GM23338 (cell line): ENCODE results near the gene GRB14. TPM values are rescaled to one million over a fixed set of nuclear protein-coding genes. Genes with fewer than 3 reads are reported as not detected.

ENCODE experiments used
- EZH2 ChIP-seq: fragments of 200-600 bp; sonication (generic); IDR thresholded peaks from one replicate; pipeline ENCODE4 v1.8.0; 2017; ENCODE audit warnings: antibody characterized with exemption, mild to moderate bottlenecking, low read depth; ENCODE audit not compliant: unreplicated experiment
- NANOG ChIP-seq: IDR thresholded peaks from 2 replicates; pipeline ENCODE4 v1.6.1; 2016; ENCODE audit warnings: antibody characterized with exemption, borderline replicate concordance
- REST ChIP-seq: IDR thresholded peaks from one replicate; pipeline ENCODE4 v1.6.1; 2018; ENCODE audit warnings: antibody characterized with exemption; ENCODE audit not compliant: unreplicated experiment
- ZNF114 ChIP-seq: fragments of 250-450 bp; sonication (Bioruptor Pico); IDR thresholded peaks from 2 replicates; pipeline ENCODE4 v1.5.0; 2020; ENCODE audit warnings: mild to moderate bottlenecking, moderate library complexity
- ZNF331 ChIP-seq: fragments of 250-450 bp; sonication (Bioruptor Pico); IDR thresholded peaks from 2 replicates; pipeline ENCODE4 v1.5.0; 2020; ENCODE audit warnings: low read depth, mild to moderate bottlenecking, moderate library complexity
- ZNF462 ChIP-seq: fragments of 250-450 bp; sonication (Bioruptor Pico); IDR thresholded peaks from 2 replicates; pipeline ENCODE4 v1.5.0; 2020; ENCODE audit warnings: mild to moderate bottlenecking, moderate library complexity
- polyA plus RNA-seq: library from polyadenylated mRNA; unstranded; fragments of >200 nt; fragmentation: Nextera tagmentation; extraction: Ambion mirVana; gene quantifications from 2 replicates; pipeline ENCODE4 v1.2.1, GENCODE V29; 2016
- total RNA-seq: library from RNA; depleted of rRNA; stranded (reverse); fragments of >200 nt; shearing (Covaris generic); gene quantifications from 2 replicates; pipeline ENCODE4 v1.2.3, GENCODE V29; 2014

GRB14 gene
- total and polyA plus RNA-seq, 2 experiments from 2014 or later: 16.0 to 28.9 TPM

- no peak for TF ChIP-seq REST
- TF ChIP-seq ZNF462 (CRISPR knock-in tag): no peak
- TF ChIP-seq ZNF114 (CRISPR knock-in tag): no peak
- no peak for TF ChIP-seq ZNF331 (CRISPR knock-in tag)
- TF ChIP-seq NANOG: no peak
- TF ChIP-seq EZH2: no peak
Observed at GRCh38 chr2:164496421-164496820, 124.9 kb downstream of the GRB14 start (continued).
